SK-N-SH treated with all-trans-retinoic acid at 6 μM for 48 hours (cell line): Measurements from ENCODE around the gene EFCAB5.

ENCODE experiments used
- ARNTL ChIP-seq: fragments of 450-650 bp; formaldehyde crosslinking; IDR thresholded peaks from 2 replicates; pipeline ENCODE4 v1.5.0; 2020; ENCODE audit warnings: low read depth, mild to moderate bottlenecking, moderate library complexity, borderline replicate concordance
- CREB5 ChIP-seq: fragments of 250-450 bp; sonication (Bioruptor Pico); IDR thresholded peaks from 2 replicates; pipeline ENCODE4 v1.5.1; 2020; ENCODE audit warnings: low read depth, mild to moderate bottlenecking, moderate library complexity
- ISL1 ChIP-seq: fragments of 250-450 bp; sonication (Bioruptor Pico); IDR thresholded peaks from 2 replicates; pipeline ENCODE4 v2.1.2; 2022; ENCODE audit warnings: mild to moderate bottlenecking, moderate library complexity
- OSR1 ChIP-seq: fragments of 250-450 bp; sonication (Bioruptor Pico); IDR thresholded peaks from 2 replicates; pipeline ENCODE4 v1.8.0; 2022; ENCODE audit warnings: moderate library complexity, mild to moderate bottlenecking, inconsistent platforms
- PATZ1 ChIP-seq: fragments of 250-450 bp; sonication (Bioruptor Pico); IDR thresholded peaks from 2 replicates; pipeline ENCODE4 v1.8.0; 2020; ENCODE audit warnings: mild to moderate bottlenecking, moderate library complexity, borderline replicate concordance
- RARB ChIP-seq: fragments of 250-450 bp; sonication (Bioruptor Pico); IDR thresholded peaks from 2 replicates; pipeline ENCODE4 v1.8.0; 2021; ENCODE audit warnings: mild to moderate bottlenecking, moderate library complexity
- ZC3H10 ChIP-seq: fragments of 250-450 bp; sonication (Bioruptor Pico); IDR thresholded peaks from 2 replicates; pipeline ENCODE4 v1.5.1; 2021; ENCODE audit warnings: mild to moderate bottlenecking, moderate library complexity
- ZFP30 ChIP-seq: fragments of 450-650 bp; formaldehyde crosslinking; IDR thresholded peaks from 2 replicates; pipeline ENCODE4 v1.5.0; 2022; ENCODE audit warnings: mild to moderate bottlenecking, moderate library complexity
- ZNF565 ChIP-seq: fragments of 450-650 bp; formaldehyde crosslinking; conservative IDR thresholded peaks from 2 replicates; pipeline ENCODE4 v1.5.0; 2020; ENCODE audit warnings: low read depth, mild to moderate bottlenecking, moderate library complexity
- ZNF70 ChIP-seq: fragments of 450-650 bp; formaldehyde crosslinking; IDR thresholded peaks from 2 replicates; pipeline ENCODE4 v1.5.0; 2020; ENCODE audit warnings: mild to moderate bottlenecking, moderate library complexity
- ZNF8 ChIP-seq: fragments of 450-650 bp; formaldehyde crosslinking; IDR thresholded peaks from 2 replicates; pipeline ENCODE4 v1.5.0; 2020; ENCODE audit warnings: mild to moderate bottlenecking, moderate library complexity
- TF ChIP-seq, protein P1 (sequence below): fragments of 250-450 bp; sonication (Bioruptor Pico); IDR thresholded peaks from 2 replicates; pipeline ENCODE4 v1.5.0; 2020; ENCODE audit warnings: mild to moderate bottlenecking, moderate library complexity

GRCh38 chr17:30021708-30022317, 80.4 kb downstream of the EFCAB5 start:
- TF ChIP-seq CREB5 (CRISPR knock-in tag) (no peak), PATZ1 (CRISPR knock-in tag) (no peak), ZNF70 (CRISPR knock-in tag) (no peak), ZNF565 (CRISPR knock-in tag) (no peak), ZNF8 (no peak), ARNTL (CRISPR knock-in tag) (no peak), ZC3H10 (CRISPR knock-in tag) (no peak), RARB (CRISPR knock-in tag) (no peak), ZFP30 (CRISPR knock-in tag) (no peak), ISL1 (CRISPR knock-in tag) (no peak), OSR1 (no peak)
- TF ChIP-seq, protein P1, sequence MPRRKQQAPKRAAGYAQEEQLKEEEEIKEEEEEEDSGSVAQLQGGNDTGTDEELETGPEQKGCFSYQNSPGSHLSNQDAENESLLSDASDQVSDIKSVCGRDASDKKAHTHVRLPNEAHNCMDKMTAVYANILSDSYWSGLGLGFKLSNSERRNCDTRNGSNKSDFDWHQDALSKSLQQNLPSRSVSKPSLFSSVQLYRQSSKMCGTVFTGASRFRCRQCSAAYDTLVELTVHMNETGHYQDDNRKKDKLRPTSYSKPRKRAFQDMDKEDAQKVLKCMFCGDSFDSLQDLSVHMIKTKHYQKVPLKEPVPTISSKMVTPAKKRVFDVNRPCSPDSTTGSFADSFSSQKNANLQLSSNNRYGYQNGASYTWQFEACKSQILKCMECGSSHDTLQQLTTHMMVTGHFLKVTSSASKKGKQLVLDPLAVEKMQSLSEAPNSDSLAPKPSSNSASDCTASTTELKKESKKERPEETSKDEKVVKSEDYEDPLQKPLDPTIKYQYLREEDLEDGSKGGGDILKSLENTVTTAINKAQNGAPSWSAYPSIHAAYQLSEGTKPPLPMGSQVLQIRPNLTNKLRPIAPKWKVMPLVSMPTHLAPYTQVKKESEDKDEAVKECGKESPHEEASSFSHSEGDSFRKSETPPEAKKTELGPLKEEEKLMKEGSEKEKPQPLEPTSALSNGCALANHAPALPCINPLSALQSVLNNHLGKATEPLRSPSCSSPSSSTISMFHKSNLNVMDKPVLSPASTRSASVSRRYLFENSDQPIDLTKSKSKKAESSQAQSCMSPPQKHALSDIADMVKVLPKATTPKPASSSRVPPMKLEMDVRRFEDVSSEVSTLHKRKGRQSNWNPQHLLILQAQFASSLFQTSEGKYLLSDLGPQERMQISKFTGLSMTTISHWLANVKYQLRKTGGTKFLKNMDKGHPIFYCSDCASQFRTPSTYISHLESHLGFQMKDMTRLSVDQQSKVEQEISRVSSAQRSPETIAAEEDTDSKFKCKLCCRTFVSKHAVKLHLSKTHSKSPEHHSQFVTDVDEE (CRISPR knock-in tag), result no peak
